Dermis blood vessel endothelial cell (primary cell): Measurements from ENCODE around the gene CNIH2. TPM values are rescaled to one million over a fixed set of nuclear protein-coding genes. Genes with fewer than 3 reads are reported as not detected.
"Not testable (repeated sequence)": the region's sequence is repeated elsewhere in the genome, so short reads cannot be mapped to it uniquely, and the experiment has no call there.

ENCODE experiments used
- DNase-seq: peaks from one replicate; pipeline ENCODE4 v3.0.0; 2010
- total RNA-seq: library from RNA; depleted of rRNA; stranded (reverse); fragments of >200 nt; gene quantifications from 2 replicates; pipeline ENCODE4 v1.2.3, GENCODE V29; 2014

The CNIH2 gene
- total RNA-seq, 1 donor from 2014 or later, result not detected

DNA sequence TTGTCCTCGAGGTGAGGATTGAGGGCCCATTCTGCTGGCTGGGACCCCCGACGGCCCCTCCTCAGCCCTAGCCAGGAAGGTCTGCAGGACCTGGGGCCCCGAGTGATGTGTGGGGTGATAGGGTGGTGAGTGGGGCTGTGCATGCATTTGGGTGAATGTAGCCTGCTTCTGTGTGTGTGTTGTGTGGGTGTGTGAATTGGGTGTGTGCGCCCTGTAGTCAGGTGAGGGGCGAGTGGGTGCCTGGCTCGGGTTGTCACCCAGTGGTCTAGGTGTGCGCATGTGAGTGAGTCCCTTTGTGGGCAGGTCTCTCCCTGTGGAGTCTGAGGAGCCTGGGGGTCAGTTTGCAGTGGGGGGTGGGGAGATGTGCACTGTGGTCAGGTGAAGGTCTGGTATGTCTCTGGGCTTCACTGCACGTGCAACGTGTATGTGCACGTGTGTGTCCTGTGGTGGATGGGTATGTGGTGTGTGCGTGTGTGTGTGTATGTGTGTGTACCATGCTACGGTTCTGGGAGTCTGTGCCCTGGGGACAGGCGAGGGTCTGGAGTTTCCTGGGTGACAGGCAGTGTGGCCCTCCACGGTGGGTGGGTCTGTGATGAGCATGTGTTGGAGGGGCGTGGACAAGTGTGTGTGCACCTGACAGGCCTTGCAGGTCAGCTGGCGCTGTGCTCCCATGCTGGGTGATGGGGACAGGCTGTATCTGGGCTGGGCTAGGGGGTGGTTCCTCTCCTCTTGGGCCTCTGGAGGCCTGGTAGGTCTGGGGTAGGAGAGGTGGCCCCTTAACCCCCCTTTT, 14.8 kb downstream of the CNIH2 start:
- no peak for DNase-seq

DNA sequence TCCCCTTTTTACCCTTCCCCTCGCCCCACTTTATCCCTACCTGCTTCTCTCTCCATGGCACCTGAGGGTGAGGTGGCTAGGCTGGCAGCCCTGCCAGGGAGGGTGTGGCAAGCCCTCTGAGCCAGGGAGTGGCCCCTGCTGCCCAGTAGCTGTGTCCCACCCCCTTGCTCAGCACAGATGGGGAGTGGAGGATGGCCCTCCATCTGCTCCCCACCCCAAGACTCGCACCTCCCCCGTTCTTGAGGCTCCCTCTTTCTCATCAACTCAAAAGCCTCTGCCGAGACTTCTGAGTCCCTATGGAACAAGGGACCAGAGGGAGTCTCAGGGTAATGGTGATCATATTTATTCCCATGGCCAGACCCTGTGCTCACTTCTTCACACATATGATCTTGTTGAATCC, 15.4 kb downstream of the CNIH2 start:
- no peak for DNase-seq

- no peak for DNase-seq
These were observed 16.0 kb downstream of the CNIH2 start for GRCh38 chr11:66293777-66294625.

DNA sequence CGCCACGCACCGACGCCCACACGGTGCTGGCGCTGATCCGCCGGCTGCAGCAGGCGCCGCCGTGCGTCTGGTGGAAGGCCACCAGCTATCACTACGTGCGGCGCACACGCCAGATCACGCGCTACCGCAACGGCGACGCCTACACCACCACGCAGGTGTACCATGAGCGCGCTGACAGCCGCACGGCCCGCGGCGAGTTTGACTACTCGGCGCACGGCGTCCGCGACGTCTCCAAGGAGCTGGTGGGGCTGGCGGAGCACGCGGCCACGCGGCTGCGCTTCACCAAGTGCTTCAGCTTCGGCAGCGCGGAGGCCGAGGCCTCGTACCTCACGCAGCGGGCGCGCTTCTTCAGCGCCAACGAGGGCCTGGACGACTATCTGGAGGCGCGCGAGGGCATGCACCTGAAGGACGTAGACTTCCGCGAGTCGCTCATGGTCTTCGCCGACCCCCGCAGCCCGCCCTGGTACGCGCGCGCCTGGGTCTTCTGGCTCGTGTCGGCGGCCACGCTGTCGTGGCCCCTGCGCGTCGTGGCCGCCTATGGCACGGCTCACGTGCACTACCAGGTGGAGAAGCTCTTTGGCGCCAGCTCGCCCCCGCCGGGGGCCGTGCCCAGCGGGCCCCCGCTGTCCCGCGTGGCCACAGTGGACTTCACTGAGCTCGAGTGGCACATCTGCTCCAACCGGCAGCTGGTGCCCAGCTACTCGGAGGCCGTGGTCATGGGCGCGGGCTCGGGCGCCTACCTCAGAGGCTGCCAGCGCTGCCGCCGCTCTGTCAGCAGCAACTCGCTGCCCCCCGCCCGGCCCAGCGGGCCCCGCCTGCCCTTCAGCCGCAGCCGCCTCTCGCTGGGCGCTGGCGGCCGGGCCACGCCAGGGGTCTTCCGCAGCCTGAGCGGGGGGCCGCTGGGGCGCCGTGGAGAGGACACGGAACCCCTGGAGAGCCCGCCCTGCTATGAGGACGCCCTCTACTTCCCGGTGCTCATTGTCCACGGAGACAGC, 16.9 kb downstream of the CNIH2 start:
- DNase-seq, result no peak

- DNase-seq, result no peak
These were observed 19.6 kb downstream of the CNIH2 start for GRCh38 chr11:66297610-66298009.

DNA sequence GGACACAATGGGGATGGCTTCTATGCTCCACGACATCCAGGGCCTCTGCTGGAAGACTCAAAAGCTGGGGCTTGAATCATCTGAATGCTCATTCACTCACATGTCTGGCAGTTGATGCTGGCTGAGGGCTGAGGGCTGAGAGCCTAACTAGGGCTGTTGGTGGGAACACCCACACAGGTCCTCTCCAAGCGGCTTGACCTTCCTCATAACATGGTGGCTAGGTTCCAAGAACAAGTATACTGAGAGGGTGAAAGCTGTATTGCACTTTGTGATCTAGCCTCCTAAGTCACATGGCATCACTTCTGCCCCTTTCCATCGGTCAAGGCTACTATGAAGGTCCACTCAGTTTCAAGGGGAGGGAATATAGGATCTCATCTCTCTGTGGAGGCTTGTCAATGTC, 21.2 kb downstream of the CNIH2 start:
- DNase-seq, result no peak

- no peak for DNase-seq
These were observed 24.7 kb downstream of the CNIH2 start for GRCh38 chr11:66302656-66303055.

DNA sequence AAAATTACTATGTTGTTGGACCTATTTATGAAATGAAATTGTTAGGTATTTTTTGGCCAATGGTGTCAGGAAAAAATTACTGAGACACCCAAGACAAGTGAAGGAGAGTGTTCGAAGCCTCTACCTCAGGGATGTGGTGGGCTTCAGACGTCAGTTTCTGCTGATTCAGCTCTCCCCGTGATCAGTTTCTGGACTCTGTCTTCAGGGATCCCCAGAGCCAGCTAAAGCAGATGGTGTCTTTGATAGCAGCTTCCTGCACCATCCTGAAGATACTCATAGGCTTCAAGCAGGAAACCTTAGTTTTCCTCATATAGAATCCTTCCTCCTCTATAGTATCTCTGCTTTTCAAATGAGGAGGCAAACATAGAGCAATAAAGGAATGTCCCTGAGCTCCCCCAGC, 31.5 kb downstream of the CNIH2 start:
- DNase-seq, result no peak

GRCh38 chr11:66310324-66310723, 32.3 kb downstream of the CNIH2 start:
- DNase-seq, result no peak

DNA sequence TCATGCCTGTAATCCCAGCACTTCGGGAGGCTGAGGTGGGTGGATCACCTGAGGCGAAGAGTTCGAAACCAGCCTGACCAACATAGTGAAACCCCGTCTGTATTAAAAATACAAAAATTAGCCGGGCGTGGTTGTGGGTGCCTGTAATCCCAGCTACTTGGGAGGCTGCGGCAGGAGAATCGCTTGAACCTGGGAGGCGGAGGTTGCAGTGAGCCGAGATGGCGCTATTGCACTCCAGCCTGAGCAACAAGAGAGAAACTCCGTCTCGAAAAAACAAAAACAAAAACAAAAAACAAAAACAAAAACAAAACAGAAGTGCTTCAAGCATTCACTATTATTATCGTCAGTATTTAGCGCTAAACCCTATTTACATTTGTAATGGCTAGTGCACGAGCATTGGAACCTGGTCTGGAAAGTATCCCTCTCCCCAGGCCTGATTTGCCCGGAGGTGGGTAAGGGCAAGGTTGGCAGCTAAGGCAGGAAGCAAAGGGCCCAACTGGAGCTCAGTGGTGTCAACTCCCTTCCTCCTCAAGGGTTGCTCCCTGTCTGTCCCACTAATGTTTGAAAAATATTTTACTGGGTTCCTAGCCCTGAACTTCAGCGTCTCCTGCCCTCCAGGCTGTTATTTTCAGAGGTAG, 32.9 kb downstream of the CNIH2 start:
- DNase-seq, result not testable (repeated sequence)

DNA sequence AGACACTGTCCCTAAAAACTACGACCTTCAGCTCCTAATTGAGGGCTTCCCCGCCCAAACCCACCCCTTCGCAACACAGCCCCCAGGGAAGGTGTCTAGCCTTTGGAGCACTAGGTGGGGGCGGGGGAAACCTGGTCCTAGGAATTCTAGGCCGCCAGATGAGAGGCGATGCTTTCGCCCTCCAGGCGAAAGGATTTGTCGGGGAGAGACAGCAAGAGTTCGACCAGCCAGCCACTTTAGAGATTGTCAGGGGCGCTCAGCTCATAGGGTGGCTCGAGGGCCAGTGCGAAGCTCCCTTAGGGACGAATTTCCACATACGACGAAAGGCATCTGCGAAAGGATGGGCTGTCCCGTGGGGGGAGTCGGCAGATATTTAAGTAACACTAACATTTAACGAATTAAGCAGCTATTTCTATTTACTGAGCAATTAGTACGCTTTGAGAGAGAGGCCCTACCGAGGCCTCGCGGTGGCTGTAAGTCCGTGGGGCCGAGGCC, 33.5 kb downstream of the CNIH2 start:
- no peak for DNase-seq

DNA sequence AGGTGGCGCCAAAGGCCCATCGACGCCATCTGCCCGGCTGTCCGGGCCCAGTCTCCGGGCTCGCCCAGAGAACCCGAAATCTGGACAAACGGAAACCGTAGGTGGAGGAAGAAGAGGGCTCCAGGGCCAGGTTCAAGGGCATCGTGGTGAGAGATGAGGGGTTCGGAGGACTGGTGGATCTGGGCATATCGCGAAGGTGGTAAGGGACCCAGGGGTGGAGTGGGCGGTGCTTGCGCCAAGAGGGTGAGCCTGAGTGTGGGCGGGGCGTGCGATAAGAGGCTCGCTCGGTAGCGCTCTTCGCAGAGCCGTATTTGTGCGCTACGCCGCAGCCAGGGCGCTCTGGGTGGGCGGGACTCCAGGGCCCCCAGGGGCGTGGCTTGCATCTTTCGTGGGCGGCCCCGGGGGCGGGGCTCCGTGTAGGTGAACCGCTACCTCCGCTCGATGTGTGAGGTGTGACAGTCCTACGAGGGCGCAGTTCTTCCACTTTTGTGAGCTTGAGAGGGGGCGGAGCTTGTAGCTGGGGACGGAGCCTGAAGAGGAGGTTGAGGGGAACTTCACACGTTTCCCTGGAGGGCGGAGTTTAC, 34.1 kb downstream of the CNIH2 start:
- DNase-seq, result peak; percentile 92

GRCh38 chr11:66312549-66313320, 34.8 kb downstream of the CNIH2 start:
- DNase-seq, result peak; percentile 96

DNA sequence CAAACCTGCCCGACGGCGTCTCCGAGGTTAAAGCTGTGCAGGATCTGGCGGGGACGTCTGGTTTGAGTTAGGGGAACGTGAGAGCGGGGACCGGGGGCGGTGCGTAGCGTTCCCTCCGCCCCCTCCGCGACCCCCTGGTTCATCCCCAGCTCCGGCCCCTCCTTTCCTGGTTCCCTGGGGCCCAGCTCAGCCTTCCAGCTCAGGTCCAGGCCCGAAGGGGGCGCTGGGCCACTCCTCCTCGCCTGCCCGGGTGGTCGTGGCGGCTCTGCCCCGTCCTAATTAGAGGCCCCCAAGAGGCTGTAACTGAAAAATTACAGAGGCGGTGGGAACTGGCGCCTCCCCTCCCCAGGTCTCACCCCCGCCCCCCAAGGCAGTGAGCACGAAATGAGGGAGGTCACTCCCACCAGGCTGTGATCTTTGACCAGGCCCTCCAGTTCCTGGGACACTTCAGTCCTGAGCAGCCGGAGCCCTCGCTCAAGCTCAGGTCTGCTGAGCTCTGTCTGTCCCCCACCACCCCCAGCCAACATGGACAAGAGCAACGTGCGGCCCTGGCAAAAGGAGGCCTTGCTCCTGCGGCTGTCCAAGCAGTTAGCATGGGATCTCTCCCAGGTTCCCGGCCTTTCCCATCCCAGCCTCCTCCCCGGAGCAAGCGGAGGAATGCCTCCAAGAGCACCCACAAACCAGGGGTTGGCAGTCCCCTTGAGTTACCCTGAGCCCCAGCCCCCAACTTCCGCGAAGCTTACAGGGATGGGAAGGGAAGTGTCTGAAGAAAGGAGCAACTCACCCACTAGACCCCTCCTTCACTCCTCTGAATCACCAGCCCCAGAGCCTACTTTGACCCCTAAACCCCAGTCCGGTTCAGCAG, 35.6 kb downstream of the CNIH2 start:
- no peak for DNase-seq

- DNase-seq, result no peak
These were observed 36.2 kb downstream of the CNIH2 start for GRCh38 chr11:66314186-66314501.

DNA sequence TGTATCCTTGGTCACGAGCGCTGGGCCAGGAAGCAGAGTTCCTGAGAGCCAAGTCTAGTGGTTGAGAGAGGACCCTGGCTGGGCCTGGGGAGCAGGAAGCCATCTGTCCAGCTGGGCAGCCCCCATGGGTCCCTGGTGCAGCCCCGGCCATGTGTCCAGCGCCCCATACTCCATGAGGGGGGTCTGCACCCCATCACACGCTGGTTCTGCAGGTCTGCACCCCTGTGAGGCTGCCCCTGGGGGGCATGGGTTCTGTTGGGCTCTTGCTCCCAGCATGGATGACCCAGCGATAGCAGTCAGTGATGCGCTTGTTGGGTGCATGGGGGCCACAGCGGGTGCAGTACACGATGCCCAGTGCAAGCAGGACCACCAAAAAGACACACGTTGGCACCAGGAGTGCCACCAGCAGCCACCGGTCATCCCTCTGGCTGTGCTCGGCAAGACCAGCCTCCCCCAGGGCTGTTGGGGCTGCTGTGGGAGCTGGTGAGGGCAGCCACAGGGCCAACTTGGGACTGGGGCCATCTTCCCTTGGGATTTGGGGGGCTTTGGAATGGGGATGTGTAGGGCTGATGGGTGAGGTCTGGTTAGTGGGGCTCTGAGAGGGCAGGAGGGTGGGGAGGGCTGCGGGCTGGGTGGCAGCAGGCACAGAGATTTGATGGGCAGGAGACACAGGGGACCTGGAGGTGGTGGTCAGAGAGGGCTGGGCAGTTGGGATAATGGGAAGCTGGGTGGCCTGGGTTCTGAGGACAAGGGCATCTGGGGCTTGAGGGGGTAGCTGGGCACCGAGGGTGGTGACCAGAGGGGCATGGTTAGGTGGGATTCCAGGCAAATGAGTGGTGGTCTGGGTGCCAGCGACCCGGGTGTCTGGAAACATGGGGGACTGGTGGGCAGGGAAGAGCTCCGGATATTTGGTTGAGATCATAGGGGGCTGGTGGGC, 36.9 kb downstream of the CNIH2 start:
- no peak for DNase-seq

GRCh38 chr11:66315498-66315885, 37.5 kb downstream of the CNIH2 start:
- DNase-seq, result no peak

DNA sequence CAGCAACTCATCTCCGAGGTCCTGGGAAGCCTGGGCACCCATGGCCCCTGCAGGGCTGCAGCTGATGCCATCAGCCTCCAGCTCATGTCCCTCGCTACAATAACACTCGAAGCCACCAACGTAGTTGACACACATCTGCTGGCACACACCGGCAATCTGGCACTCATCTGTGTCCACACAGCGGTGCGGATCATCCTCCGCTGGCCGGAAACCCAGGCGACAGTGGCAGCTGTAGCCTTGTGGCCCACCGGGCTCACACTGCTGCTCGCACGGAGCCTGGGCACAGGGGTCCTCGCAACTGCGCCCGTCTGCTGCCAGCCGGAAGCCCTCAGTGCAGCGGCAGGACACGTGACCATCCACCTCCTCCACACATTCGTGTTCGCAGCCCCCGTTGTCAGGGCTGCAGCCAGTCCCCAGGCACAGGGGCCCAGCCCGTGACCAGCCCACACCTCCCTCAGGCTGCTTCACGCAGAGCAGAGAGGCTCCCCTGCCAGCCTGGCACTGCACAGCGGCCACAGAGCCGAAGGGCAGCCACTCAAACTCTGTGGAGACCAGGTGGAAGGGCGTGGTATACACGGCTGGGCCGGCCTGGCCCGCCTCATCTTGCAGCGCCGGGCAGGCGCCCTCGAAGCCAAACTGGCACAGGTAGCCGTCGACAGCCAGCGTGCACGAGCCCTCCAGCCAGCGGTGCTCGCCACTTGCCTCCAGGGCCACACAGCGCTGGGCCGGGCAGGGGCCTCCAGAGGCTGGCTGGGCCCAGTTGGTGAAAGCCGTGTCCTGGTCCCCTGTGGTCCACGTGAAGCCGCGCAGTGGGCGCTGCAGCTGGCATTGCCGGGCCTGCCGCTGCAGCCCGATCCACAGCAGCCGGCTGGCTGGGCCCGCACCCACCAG, 38.2 kb downstream of the CNIH2 start:
- no peak for DNase-seq
